Common myeloid progenitor, CD34-positive (primary cell): ENCODE results near the gene GADD45G.

ENCODE experiments used
- CTCF ChIA-PET: fragments of 350-600 bp; sonication (Branson Sonifier 250); formaldehyde crosslinking; loops from one replicate; lab custom pipeline; 2021; ENCODE audit warnings: antibody characterized with exemption; lab: Charles Lee
- POLR2A ChIA-PET: fragments of 350-600 bp; sonication (Branson Sonifier 250); formaldehyde crosslinking; loops from one replicate; lab custom pipeline; 2021; ENCODE audit warnings: antibody characterized with exemption; lab: Charles Lee
- DNase-seq, 3 donors: peaks; one replicate each; pipeline versions ENCODE4 v3.0.0 to v3.0.0-alpha.2; 2013
- H3K27ac ChIP-seq, 2 experiments: 1 replicate in 1 of 2; 2 replicates in 1 of 2; pipeline ENCODE4 v1.7.0; 2013; ENCODE audit warnings: inconsistent platforms in 2 of 2, low read length in 2 of 2, mild to moderate bottlenecking in 2 of 2, low read depth in 1 of 2, moderate library complexity in 1 of 2; ENCODE audit not compliant: severe bottlenecking in 2 of 2, insufficient read depth in 1 of 2, poor library complexity in 1 of 2
- H3K27me3 ChIP-seq, 5 experiments: replicated peaks in 2 of 5; 1 replicate in 3 of 5; 2 replicates in 2 of 5; pipeline versions ENCODE4 v1.6.1 to v1.7.0; 2013; ENCODE audit warnings: low read length in 4 of 5, mild to moderate bottlenecking in 2 of 5, moderate library complexity in 2 of 5, inconsistent platforms in 1 of 5; ENCODE audit not compliant: insufficient read depth in 5 of 5, control insufficient read depth in 4 of 5
- H3K36me3 ChIP-seq, 4 experiments: 1 replicate in 2 of 4; 2 replicates in 2 of 4; pipeline versions ENCODE4 v1.6.1 to v1.7.0; 2013; ENCODE audit warnings: low read length in 3 of 4, control low read depth in 1 of 4, mild to moderate bottlenecking in 1 of 4; ENCODE audit not compliant: control insufficient read depth in 4 of 4, insufficient read depth in 4 of 4
- H3K4me1 ChIP-seq, 4 experiments: 1 replicate in 3 of 4; 2 replicates in 1 of 4; pipeline versions ENCODE4 v1.6.1 to v1.7.1; 2013; ENCODE audit warnings: low read length in 3 of 4, mild to moderate bottlenecking in 3 of 4, control low read depth in 1 of 4, inconsistent platforms in 1 of 4, moderate library complexity in 1 of 4; ENCODE audit not compliant: control insufficient read depth in 4 of 4, insufficient read depth in 4 of 4; ENCODE audit errors: control extremely low read depth in 1 of 4
- H3K4me3 ChIP-seq, 7 experiments: 1 replicate in 4 of 7; 2 replicates in 3 of 7; pipeline versions ENCODE4 v1.5.1 to v1.7.0; 2013; ENCODE audit warnings: mild to moderate bottlenecking in 7 of 7, low read length in 6 of 7, moderate library complexity in 6 of 7, inconsistent platforms in 2 of 7, low read depth in 2 of 7, control low read depth in 1 of 7; ENCODE audit not compliant: insufficient read depth in 4 of 7, control insufficient read depth in 1 of 7; ENCODE audit errors: extremely low read depth in 1 of 7
- H3K9me3 ChIP-seq, 5 experiments: 1 replicate in 4 of 5; 2 replicates in 1 of 5; pipeline versions ENCODE4 v1.6.1 to v1.7.1; 2013; ENCODE audit warnings: low read length in 4 of 5, mild to moderate bottlenecking in 2 of 5, inconsistent platforms in 1 of 5, low read depth in 1 of 5, moderate library complexity in 1 of 5; ENCODE audit not compliant: control insufficient read depth in 4 of 5, insufficient read depth in 2 of 5; ENCODE audit errors: control extremely low read depth in 1 of 5
- WGBS: methylation state at CpG from one replicate; pipeline ENCODE4 v1.1.5; 2013; ENCODE audit not compliant: insufficient coverage; 5-methylcytosine and 5-hydroxymethylcytosine counted together

Gene GADD45G

GRCh38 chr9:89603767-89604665 is 796 bp upstream of the GADD45G start:
- peaks cover 12 to 46% (median 41%) of the 10 kb centered on the region in 4 experiments for H3K4me1 ChIP-seq
- H3K27me3 ChIP-seq = peaks cover 0 to 14% (median 0%) of the 10 kb centered on the region in 5 experiments
- H3K9me3 ChIP-seq = no peaks in the 10 kb centered on the region
- no peaks in the 10 kb centered on the region for H3K36me3 ChIP-seq
- ChIA-PET CTCF (interaction anchor here (0.9 to 16.7 kb wide), 17 partner anchors 11 to 510 kb away, joined by 3 to 323 read pairs (median 6); no protein-coding TSS in a partner anchor), POLR2A (interaction anchor here (0.7 to 1.6 kb wide), 5 partner anchors 11 to 492 kb away, joined by 3 to 6 read pairs (median 4); no protein-coding TSS in a partner anchor)
- H3K27ac ChIP-seq = no peak overlapping the region
- 0% methylated on average over 56 of the region's 64 CpGs for WGBS
- H3K4me3 ChIP-seq = peak overlapping the region in 6 of 7 experiments; percentile 43 to 73 (median 65)
- DNase-seq = peak; percentile 59 to 62 (median 60)

DNA sequence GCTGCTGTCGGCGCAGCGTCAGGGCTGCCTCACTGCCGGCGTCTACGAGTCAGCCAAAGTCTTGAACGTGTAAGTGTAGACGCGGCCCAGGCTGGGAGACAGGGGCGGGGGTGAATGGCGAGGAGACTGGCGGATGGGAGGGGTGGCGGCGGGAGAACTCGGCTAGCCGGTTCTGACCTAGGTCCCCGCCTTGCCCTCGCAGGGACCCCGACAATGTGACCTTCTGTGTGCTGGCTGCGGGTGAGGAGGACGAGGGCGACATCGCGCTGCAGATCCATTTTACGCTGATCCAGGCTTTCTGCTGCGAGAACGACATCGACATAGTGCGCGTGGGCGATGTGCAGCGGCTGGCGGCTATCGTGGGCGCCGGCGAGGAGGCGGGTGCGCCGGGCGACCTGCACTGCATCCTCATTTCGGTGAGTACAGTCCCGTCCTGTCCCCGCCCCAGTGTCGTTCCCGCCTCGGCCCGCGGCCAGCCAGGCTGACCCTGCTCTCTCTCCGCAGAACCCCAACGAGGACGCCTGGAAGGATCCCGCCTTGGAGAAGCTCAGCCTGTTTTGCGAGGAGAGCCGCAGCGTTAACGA is 745 bp downstream of the GADD45G start:
- Histone ChIP-seq H3K4me1 (peaks cover 12 to 46% (median 41%) of the 10 kb centered on the region in 4 experiments), H3K27me3 (peaks cover 0 to 14% (median 0%) of the 10 kb centered on the region in 5 experiments), H3K9me3 (no peaks in the 10 kb centered on the region), H3K4me3 (peak overlapping the region; percentile 36 to 80 (median 61)), H3K36me3 (no peaks in the 10 kb centered on the region), H3K27ac (no peak overlapping the region)
- 0% methylated on average over 52 of the region's 57 CpGs for WGBS
- POLR2A ChIA-PET = interaction anchor here (0.6 to 1.1 kb wide), 3 partner anchors 14 to 497 kb away, joined by 3 to 6 read pairs (median 5); no protein-coding TSS in a partner anchor
- CTCF ChIA-PET = interaction anchor here (1.0 to 16.7 kb wide), 4 partner anchors 12 to 498 kb away, joined by 3 to 323 read pairs (median 6); no protein-coding TSS in a partner anchor
- DNase-seq = peak in 2 of 3 donors; percentile 51 to 66

- H3K27me3 ChIP-seq = peaks cover 0 to 12% (median 0%) of the 10 kb centered on the region in 5 experiments
- peak overlapping the region; percentile 36 to 80 (median 61) for H3K4me3 ChIP-seq
- POLR2A ChIA-PET = interaction anchor here (0.6 kb wide), 1 partner anchor 497 kb away, joined by 3 read pairs; no protein-coding TSS in a partner anchor
- H3K4me1 ChIP-seq = peaks cover 12 to 46% (median 41%) of the 10 kb centered on the region in 4 experiments
- no peaks in the 10 kb centered on the region for H3K36me3 ChIP-seq
- H3K9me3 ChIP-seq = no peaks in the 10 kb centered on the region
- 0% methylated on average over 35 of the region's 40 CpGs for WGBS
- no peak overlapping the region for H3K27ac ChIP-seq
- CTCF ChIA-PET = interaction anchor here (1.8 to 16.7 kb wide), 3 partner anchors 13 to 497 kb away, joined by 5 to 323 read pairs (median 6); no protein-coding TSS in a partner anchor
- peak in 2 of 3 donors; percentile 62 to 70 for DNase-seq
Measured at GRCh38 chr9:89606049-89606623, 1.3 kb downstream of the GADD45G start.

- peak overlapping the region in 6 of 7 experiments; percentile 56 to 80 (median 65) for H3K4me3 ChIP-seq
Measured at GRCh38 chr9:89606624-89607311, 2.0 kb downstream of the GADD45G start.

GRCh38 chr9:89608641-89609335 is 4.0 kb downstream of the GADD45G start:
- POLR2A ChIA-PET = no interaction called here
- no peak overlapping the region for H3K4me3 ChIP-seq
- H3K36me3 ChIP-seq = no peaks in the 10 kb centered on the region
- peaks cover 0 to 7% (median 0%) of the 10 kb centered on the region in 5 experiments for H3K27me3 ChIP-seq
- H3K4me1 ChIP-seq = peaks cover 12 to 39% (median 31%) of the 10 kb centered on the region in 4 experiments
- H3K9me3 ChIP-seq = peaks cover 0 to 8% (median 2%) of the 10 kb centered on the region in 5 experiments
- WGBS = 100% methylated on average over 2 of the region's 3 CpGs
- CTCF ChIA-PET = interaction anchor here (1.3 to 2.1 kb wide), 3 partner anchors 13 to 16 kb away, joined by 4 to 10 read pairs (median 5); no protein-coding TSS in a partner anchor
- no peak for DNase-seq
- H3K27ac ChIP-seq = no peak overlapping the region

More at GRCh38 chr9:89606624-89607311, 2.0 kb downstream of the GADD45G start:
- ChIA-PET POLR2A (no interaction called here), CTCF (interaction anchor here (0.6 to 16.7 kb wide), 5 partner anchors 13 to 497 kb away, joined by 3 to 323 read pairs (median 5); no protein-coding TSS in a partner anchor)
- peaks cover 12 to 46% (median 41%) of the 10 kb centered on the region in 4 experiments for H3K4me1 ChIP-seq
- DNase-seq = peak; percentile 52 to 84 (median 81)
- whole genome bisulfite sequencing = 0% methylated on average over 5 of the region's 7 CpGs
- H3K9me3 ChIP-seq = peaks cover 0 to under 1% (median 0%) of the 10 kb centered on the region in 5 experiments
- H3K27ac ChIP-seq = no peak overlapping the region
- peaks cover 0 to 12% (median 0%) of the 10 kb centered on the region in 5 experiments for H3K27me3 ChIP-seq
- no peaks in the 10 kb centered on the region for H3K36me3 ChIP-seq
